Astrocyte (in vitro differentiated cells and primary cell): ENCODE measurements around the gene SEMA4D.

Experiments
- CTCF ChIP-seq: IDR thresholded peaks from 2 replicates; pipeline ENCODE4 v1.5.1; 2011; ENCODE audit warnings: low read depth, mild to moderate bottlenecking, inconsistent platforms, low read length, moderate library complexity; ENCODE audit not compliant: insufficient read depth
- EZH2 ChIP-seq: IDR thresholded peaks from 2 replicates; pipeline ENCODE4 v1.6.1; 2012; ENCODE audit warnings: mild to moderate bottlenecking, low read length, inconsistent platforms; ENCODE audit not compliant: insufficient read depth

GRCh38 chr9:89410641-89411350, 87.1 kb downstream of the SEMA4D start:
- TF ChIP-seq CTCF: no peak
- TF ChIP-seq EZH2: no peak
